KMS-11 (cell line): ENCODE measurements around the gene SLC25A13.

Source experiments
- H2AFZ ChIP-seq: fragments of 200-600 bp; sonication (generic); 2 replicates; pipeline ENCODE4 v1.6.1; 2016; ENCODE audit warnings: antibody characterized with exemption, mixed run types, low read depth
- H3K27ac ChIP-seq: fragments of 200-600 bp; sonication (generic); 2 replicates; pipeline ENCODE4 v1.6.1; 2016; ENCODE audit warnings: mild to moderate bottlenecking, mixed run types
- H3K27me3 ChIP-seq: fragments of 200-600 bp; sonication (generic); 2 replicates; pipeline ENCODE4 v1.6.1; 2017; ENCODE audit warnings: mild to moderate bottlenecking, low read depth, mixed run types, moderate library complexity; ENCODE audit not compliant: insufficient read depth
- H3K36me3 ChIP-seq: fragments of 200-600 bp; sonication (generic); 2 replicates; pipeline ENCODE4 v1.6.1; 2017; ENCODE audit warnings: mild to moderate bottlenecking, mixed run types; ENCODE audit not compliant: insufficient read depth
- H3K4me1 ChIP-seq: fragments of 200-600 bp; sonication (generic); 2 replicates; pipeline ENCODE4 v1.6.1; 2016; ENCODE audit warnings: mild to moderate bottlenecking, low read depth, mixed run types; ENCODE audit not compliant: poor library complexity, severe bottlenecking
- H3K4me2 ChIP-seq: fragments of 200-600 bp; sonication (generic); 2 replicates; pipeline ENCODE4 v1.7.0; 2016; ENCODE audit warnings: mild to moderate bottlenecking, mixed run types
- H3K4me3 ChIP-seq: fragments of 200-600 bp; sonication (generic); IDR thresholded peaks from 2 replicates; pipeline ENCODE4 v1.6.1; 2017; ENCODE audit warnings: low read depth, low read length, mixed read lengths; ENCODE audit not compliant: insufficient read depth
- H3K79me2 ChIP-seq: fragments of 200-600 bp; sonication (generic); 2 replicates; pipeline ENCODE4 v1.6.1; 2016; ENCODE audit warnings: low read depth, mixed run types; ENCODE audit not compliant: insufficient read depth
- H3K9ac ChIP-seq: fragments of 200-600 bp; sonication (generic); 2 replicates; pipeline ENCODE4 v1.6.1; 2016; ENCODE audit warnings: mild to moderate bottlenecking, mixed run types
- H4K20me1 ChIP-seq: fragments of 200-600 bp; sonication (generic); 2 replicates; pipeline ENCODE4 v1.6.1; 2016; ENCODE audit warnings: mild to moderate bottlenecking, mixed run types; ENCODE audit not compliant: insufficient read depth
- CTCF ChIP-seq: fragments of 200-600 bp; sonication (generic); conservative IDR thresholded peaks from 2 replicates; pipeline ENCODE4 v1.6.1; 2017; ENCODE audit warnings: low read depth, mild to moderate bottlenecking, antibody characterized with exemption, low read length, moderate library complexity, mixed read lengths

Gene SLC25A13

GRCh38 chr7:96088579-96088978, 233.3 kb downstream of the SLC25A13 start:
- Histone ChIP-seq H3K4me2 (no peak overlapping the region), H3K9ac (no peak overlapping the region), H3K4me1 (no peaks in the 10 kb centered on the region), H2AFZ (no peak overlapping the region), H3K27me3 (no peaks in the 10 kb centered on the region), H3K27ac (no peak overlapping the region), H3K36me3 (no peaks in the 10 kb centered on the region), H3K79me2 (no peaks in the 10 kb centered on the region), H3K4me3 (no peak overlapping the region), H4K20me1 (no peaks in the 10 kb centered on the region)
- no peak for TF ChIP-seq CTCF

DNA sequence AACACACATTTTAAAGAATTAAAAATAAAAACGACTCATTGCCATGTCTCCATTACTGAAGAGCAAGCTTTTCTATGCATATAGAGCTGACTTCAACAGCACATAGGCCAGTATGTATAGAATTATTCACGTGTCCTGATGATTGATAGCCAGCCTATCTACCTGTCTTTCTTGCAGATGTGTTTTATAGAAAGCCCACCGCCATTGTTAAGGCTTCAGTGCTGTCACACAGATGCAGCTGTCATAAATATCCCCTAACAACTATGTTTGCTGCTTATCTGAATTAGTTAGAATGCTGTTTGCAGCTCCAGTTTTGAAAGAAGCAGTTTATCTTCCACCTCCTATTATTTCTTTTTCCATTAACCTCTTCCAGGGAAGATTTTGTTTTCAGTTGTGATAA, 235.9 kb downstream of the SLC25A13 start:
- Histone ChIP-seq H3K4me2 (no peak overlapping the region), H3K36me3 (no peaks in the 10 kb centered on the region), H2AFZ (no peak overlapping the region), H4K20me1 (no peaks in the 10 kb centered on the region), H3K79me2 (no peaks in the 10 kb centered on the region), H3K9ac (no peak overlapping the region), H3K4me3 (no peak overlapping the region), H3K27ac (no peak overlapping the region), H3K27me3 (no peaks in the 10 kb centered on the region), H3K4me1 (no peaks in the 10 kb centered on the region)
- TF ChIP-seq CTCF = no peak

GRCh38 chr7:96084881-96085553, 236.9 kb downstream of the SLC25A13 start:
- no peaks in the 10 kb centered on the region for H3K36me3 ChIP-seq
- no peak overlapping the region for H3K27ac ChIP-seq
- H3K4me3 ChIP-seq = no peak overlapping the region
- no peak for TF ChIP-seq CTCF
- no peaks in the 10 kb centered on the region for H3K27me3 ChIP-seq
- H3K4me2 ChIP-seq = no peak overlapping the region
- H3K79me2 ChIP-seq = no peaks in the 10 kb centered on the region
- H2AFZ ChIP-seq = no peak overlapping the region
- no peak overlapping the region for H3K9ac ChIP-seq
- no peaks in the 10 kb centered on the region for H3K4me1 ChIP-seq
- no peaks in the 10 kb centered on the region for H4K20me1 ChIP-seq

GRCh38 chr7:96080027-96080426, 241.9 kb downstream of the SLC25A13 start:
- Histone ChIP-seq H2AFZ (no peak overlapping the region), H3K36me3 (no peaks in the 10 kb centered on the region), H3K79me2 (no peaks in the 10 kb centered on the region), H3K4me2 (no peak overlapping the region), H3K4me3 (no peak overlapping the region), H3K4me1 (no peaks in the 10 kb centered on the region), H4K20me1 (no peaks in the 10 kb centered on the region), H3K27ac (no peak overlapping the region), H3K9ac (no peak overlapping the region), H3K27me3 (no peaks in the 10 kb centered on the region)
- TF ChIP-seq CTCF = no peak
